ENCODE measurements around the gene ACMSD. TPM values are rescaled to one million over a fixed set of nuclear protein-coding genes. Genes with fewer than 3 reads are reported as not detected.

Gene ACMSD
- total RNA-seq, 4 donors from 2014 or later: not detected

DNA sequence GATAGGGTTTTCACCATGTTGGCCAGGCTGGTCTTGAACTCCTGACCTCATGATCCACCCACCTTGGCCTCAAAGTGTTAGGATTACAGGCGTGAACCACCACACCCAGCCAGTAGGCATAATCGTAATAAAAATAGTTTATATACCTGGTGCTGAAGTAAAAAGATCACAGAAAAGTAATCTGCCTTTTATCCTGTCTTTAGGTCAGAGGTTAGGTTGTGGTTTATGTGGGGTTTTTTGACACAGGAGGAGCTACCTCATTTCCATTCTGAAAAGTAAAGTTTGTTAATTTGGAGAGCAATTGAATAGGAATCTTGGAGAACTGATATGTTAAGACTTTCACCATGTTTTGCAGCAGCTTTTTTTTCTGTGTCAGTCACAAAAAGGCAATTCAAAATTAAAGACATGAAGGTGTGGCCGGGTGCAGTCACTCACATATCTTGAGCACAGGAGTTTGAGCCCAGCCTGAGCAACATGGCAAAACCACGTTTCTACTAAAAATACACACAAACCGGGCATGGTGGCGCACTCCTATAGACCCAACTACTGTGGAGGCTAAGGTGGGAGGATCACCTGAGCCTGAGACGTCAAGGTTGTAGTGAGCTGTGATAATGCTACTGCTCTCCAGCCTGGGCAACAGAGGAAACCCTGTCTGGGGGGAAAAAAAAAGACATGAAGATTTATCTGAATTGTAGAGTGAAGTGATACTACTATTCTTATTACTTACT, 111.7 kb downstream of the ACMSD start:
- 95 to 98% methylated on average over 5 of the region's 7 CpGs for WGBS, 2 donors (ENCODE audit: low coverage in 1 of 2)
- Histone ChIP-seq H3K36me3 (peaks cover 10 to 87% of the 10 kb centered on the region in 2 donors), H3K4me1 (no peaks in the 10 kb centered on the region), H3K27me3 (no peaks in the 10 kb centered on the region), H3K9me3 (no peaks in the 10 kb centered on the region), H3K4me3 (no peak overlapping the region), H3K27ac (no peak overlapping the region)
- no peak for ATAC-seq
- no peak for TF ChIP-seq POLR2AphosphoS5 (IDR thresholded peaks at IDR 0.05)

DNA sequence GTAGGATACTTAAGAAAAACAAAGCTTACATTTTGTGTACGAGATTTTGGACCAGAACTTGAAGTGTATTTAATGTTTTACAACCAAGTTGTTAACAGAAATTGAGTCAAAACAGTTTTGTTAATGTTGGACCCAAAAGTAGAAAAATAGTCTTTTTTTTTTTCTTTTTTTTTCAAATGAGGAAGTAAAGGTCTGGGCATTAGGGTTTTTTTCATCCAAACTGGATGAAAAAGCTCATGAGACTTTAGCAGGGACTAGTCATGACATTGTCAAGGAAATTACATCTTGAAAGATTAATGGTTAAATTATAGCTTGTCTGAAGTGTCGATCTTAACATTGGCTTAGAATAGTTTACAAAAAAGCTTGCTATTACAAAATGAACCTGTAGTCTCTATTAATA, 112.5 kb downstream of the ACMSD start:
- H3K36me3 ChIP-seq: peaks cover 10 to 88% of the 10 kb centered on the region in 2 donors
- no peaks in the 10 kb centered on the region for H3K9me3 ChIP-seq
- no peak overlapping the region for H3K27ac ChIP-seq
- TF ChIP-seq POLR2AphosphoS5 (IDR thresholded peaks at IDR 0.05) (no peak), EP300 (IDR thresholded peaks at IDR 0.05) (no peak), POLR2A (IDR thresholded peaks at IDR 0.05) (no peak)
- TF ChIP-seq, protein P1, sequence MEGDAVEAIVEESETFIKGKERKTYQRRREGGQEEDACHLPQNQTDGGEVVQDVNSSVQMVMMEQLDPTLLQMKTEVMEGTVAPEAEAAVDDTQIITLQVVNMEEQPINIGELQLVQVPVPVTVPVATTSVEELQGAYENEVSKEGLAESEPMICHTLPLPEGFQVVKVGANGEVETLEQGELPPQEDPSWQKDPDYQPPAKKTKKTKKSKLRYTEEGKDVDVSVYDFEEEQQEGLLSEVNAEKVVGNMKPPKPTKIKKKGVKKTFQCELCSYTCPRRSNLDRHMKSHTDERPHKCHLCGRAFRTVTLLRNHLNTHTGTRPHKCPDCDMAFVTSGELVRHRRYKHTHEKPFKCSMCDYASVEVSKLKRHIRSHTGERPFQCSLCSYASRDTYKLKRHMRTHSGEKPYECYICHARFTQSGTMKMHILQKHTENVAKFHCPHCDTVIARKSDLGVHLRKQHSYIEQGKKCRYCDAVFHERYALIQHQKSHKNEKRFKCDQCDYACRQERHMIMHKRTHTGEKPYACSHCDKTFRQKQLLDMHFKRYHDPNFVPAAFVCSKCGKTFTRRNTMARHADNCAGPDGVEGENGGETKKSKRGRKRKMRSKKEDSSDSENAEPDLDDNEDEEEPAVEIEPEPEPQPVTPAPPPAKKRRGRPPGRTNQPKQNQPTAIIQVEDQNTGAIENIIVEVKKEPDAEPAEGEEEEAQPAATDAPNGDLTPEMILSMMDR (IDR thresholded peaks at IDR 0.05): no peak
- no peaks in the 10 kb centered on the region for H3K27me3 ChIP-seq
- H3K4me1 ChIP-seq: no peaks in the 10 kb centered on the region
- ATAC-seq: no peak
- WGBS, 2 donors (ENCODE audit: low coverage in 1 of 2): 75 to 86% methylated on average over 2 of the region's 2 CpGs
- H3K4me3 ChIP-seq: no peak overlapping the region

Small RNA genes within 50 kb of the gene (small RNA-seq; reads per million reads assigned to genes)
- gene AC110620.1 (0 reads per million in 4 donors), gene MIR5590 (0 reads per million in 4 donors)

Other genes with a start within 250 kb of the ACMSD start
- gene TMEM163, start 119.6 kb upstream of the ACMSD start, total RNA-seq: 1 to 10 TPM in 1 of 4 donors, under 1 TPM in 3; 0.27 to 2.5 (median 0.60) TPM
- 10 to 100 TPM; 19.1 to 45.5 (median 25.8) TPM for gene CCNT2, start 80.2 kb downstream of the ACMSD start, total RNA-seq
- gene MAP3K19, start 208.8 kb downstream of the ACMSD start, total RNA-seq: not detected
- gene RAB3GAP1, start 213.7 kb downstream of the ACMSD start, total RNA-seq: 10 to 100 TPM; 71.8 to 76.9 (median 72.3) TPM

All from gastroesophageal sphincter (tissue), 4 donors.